Psoas muscle (tissue), 8 donors: ENCODE results near the gene TMEM150A. TPM values are rescaled to one million over a fixed set of nuclear protein-coding genes. Genes with fewer than 3 reads are reported as not detected.
A peak's percentile ranks its signal among the peaks of the same experiment; 100 is the strongest.

Experiments
- ATAC-seq, 4 donors: fragments of 200-7000 bp; cut with Tn5 transposase; one replicate each; pipeline ENCODE4 v1.9.1; 2020; ENCODE audit warnings: moderate library complexity in 3 of 4, mild to moderate bottlenecking in 2 of 4
- DNase-seq, 2 donors: peaks; one replicate each; pipeline ENCODE4 v3.0.0-alpha.2; 2020
- H3K27ac ChIP-seq: fragments of 200-600 bp; one replicate; pipeline ENCODE4 v1.8.0; 2022
- H3K27me3 ChIP-seq, 3 donors: fragments of 200-600 bp in 1 of 3; one replicate each; pipeline versions ENCODE4 v1.6.1 to v1.8.0; 2013 to 2022; ENCODE audit warnings: low read length in 2 of 3, mild to moderate bottlenecking in 2 of 3, moderate library complexity in 1 of 3; ENCODE audit not compliant: insufficient read depth in 3 of 3
- H3K36me3 ChIP-seq, 2 donors: fragments of 200-600 bp in 1 of 2; one replicate each; pipeline versions ENCODE4 v1.6.1 to v1.8.0; 2013 to 2022; ENCODE audit warnings: low read depth in 1 of 2, mild to moderate bottlenecking in 1 of 2, moderate library complexity in 1 of 2; ENCODE audit not compliant: insufficient read depth in 1 of 2
- H3K4me1 ChIP-seq: fragments of 200-600 bp; one replicate; pipeline ENCODE4 v1.8.0; 2022
- H3K4me3 ChIP-seq: fragments of 200-600 bp; one replicate; pipeline ENCODE4 v1.8.0; 2022; ENCODE audit warnings: mild to moderate bottlenecking
- H3K9me3 ChIP-seq: fragments of 200-600 bp; one replicate; pipeline ENCODE4 v1.8.0; 2022
- WGBS, 3 donors: extraction: QIAGEN DNeasy Blood & Tissue Kit; methylation state at CpG; one replicate each; pipeline versions ENCODE4 v1.1.6 to v1.1.7; 2013; 5-methylcytosine and 5-hydroxymethylcytosine counted together
- intact Hi-C, 2 donors: fragments of 100-400 bp; cut with DNase I; formaldehyde crosslinking; loops; one replicate each; pipeline versions ENCODE4 v1.11.0 to v1.14.2; 2022
- polyA plus RNA-seq, 3 donors: library from polyadenylated mRNA; stranded (reverse); fragments of 200-250 nt; gene quantifications; one replicate each; pipeline ENCODE4 v1.2.3, GENCODE V29; 2013
- total RNA-seq, 4 donors: library from RNA; stranded (reverse); fragmentation: NEBNext Ultra II Directional in 2 of 4; extraction: Animal tissue kit (Norgen Biotek cat#: 25700) in 2 of 4; gene quantifications; one replicate each; pipeline versions ENCODE4 v1.2.1 to v1.2.4, GENCODE V29; 2021 to 2023
- TF ChIP-seq, protein P1 (sequence below): fragments of 200-600 bp; IDR thresholded peaks from one replicate; pipeline ENCODE4 v1.8.0; 2022; ENCODE audit warnings: antibody characterized with exemption
- donor health status: healthy with polysubstance abuse.
- donor health status: DM: no; HTN: no; CAD: no; lungs with moderate emphysema.
- donor health status: Bipolar disorder and iron deficiency.
- donor health status: healthy.
- donor health status: DM: yes; HTN: yes; CAD: no.
- donor health status: DM: no; HTN: no; CAD: no.
- donor health status: DM: no; HTN: no; CAD: no.
- donor health status: DM: yes; HTN: yes; CAD: no.

Gene TMEM150A
- total and polyA plus RNA-seq, 7 donors, result 17.4 to 82.6 (median 33.8) TPM

DNA sequence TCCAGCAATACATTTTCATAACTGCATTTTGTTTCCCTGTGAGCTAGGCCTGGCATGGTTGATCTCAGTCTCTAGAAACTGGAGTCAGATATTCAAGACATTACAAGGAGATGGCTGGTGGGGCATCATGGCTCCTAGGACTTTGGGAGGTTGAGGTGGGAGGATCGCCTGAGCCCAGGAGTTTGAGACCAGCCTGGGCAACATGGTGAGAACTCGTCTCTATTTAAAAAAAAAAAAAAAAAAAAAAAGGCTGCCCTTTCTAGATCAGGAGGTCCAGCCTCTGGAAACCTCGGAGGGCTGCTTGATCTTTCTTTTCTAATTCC lies 25.5 kb downstream of the TMEM150A start:
- intact Hi-C loops, result no loop called here
- Histone ChIP-seq H3K4me3 (peak overlapping the region; percentile 51), H3K27ac (peak overlapping the region; percentile 73)

DNA sequence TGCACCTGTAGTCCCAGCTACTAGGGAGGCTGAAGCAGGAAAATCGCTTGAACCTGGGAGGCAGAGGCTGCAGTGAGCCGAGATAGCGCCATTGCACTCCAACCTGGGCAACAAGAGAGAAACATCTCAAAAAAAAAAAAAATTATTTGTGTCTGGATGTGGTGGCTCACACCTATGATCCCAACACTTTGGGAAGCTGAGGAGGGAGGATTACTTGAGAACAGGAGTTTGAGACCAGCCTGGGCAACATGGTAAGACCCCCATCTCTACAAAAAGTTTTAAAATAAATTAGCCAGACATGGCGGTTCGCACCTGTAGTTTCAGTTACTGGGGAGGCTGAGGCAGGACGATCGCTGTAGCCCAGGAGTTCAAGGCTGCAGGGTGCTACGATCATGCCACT lies 26.8 kb downstream of the TMEM150A start:
- 85 to 93% (median 93%) methylated on average over 8 of the region's 8 CpGs for WGBS, 3 donors
- no peaks in the 10 kb centered on the region for H3K36me3 ChIP-seq
- H3K27ac ChIP-seq, result no peak overlapping the region
- TF ChIP-seq, protein P1, sequence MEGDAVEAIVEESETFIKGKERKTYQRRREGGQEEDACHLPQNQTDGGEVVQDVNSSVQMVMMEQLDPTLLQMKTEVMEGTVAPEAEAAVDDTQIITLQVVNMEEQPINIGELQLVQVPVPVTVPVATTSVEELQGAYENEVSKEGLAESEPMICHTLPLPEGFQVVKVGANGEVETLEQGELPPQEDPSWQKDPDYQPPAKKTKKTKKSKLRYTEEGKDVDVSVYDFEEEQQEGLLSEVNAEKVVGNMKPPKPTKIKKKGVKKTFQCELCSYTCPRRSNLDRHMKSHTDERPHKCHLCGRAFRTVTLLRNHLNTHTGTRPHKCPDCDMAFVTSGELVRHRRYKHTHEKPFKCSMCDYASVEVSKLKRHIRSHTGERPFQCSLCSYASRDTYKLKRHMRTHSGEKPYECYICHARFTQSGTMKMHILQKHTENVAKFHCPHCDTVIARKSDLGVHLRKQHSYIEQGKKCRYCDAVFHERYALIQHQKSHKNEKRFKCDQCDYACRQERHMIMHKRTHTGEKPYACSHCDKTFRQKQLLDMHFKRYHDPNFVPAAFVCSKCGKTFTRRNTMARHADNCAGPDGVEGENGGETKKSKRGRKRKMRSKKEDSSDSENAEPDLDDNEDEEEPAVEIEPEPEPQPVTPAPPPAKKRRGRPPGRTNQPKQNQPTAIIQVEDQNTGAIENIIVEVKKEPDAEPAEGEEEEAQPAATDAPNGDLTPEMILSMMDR, result no peak
- no peak overlapping the region for H3K4me3 ChIP-seq
- intact Hi-C loops, result no loop called here
- no peak for DNase-seq
- no peaks in the 10 kb centered on the region for H3K27me3 ChIP-seq
- ATAC-seq, result no peak
- H3K9me3 ChIP-seq, result no peaks in the 10 kb centered on the region
- H3K4me1 ChIP-seq, result peaks cover 26% of the 10 kb centered on the region

More for the DNA sequence above, 25.5 kb downstream of the TMEM150A start:
- Histone ChIP-seq H3K4me1 (peaks cover 26% of the 10 kb centered on the region), H3K27me3 (no peaks in the 10 kb centered on the region), H3K9me3 (no peaks in the 10 kb centered on the region), H3K36me3 (no peaks in the 10 kb centered on the region)
- WGBS, 3 donors, result 56 to 79% (median 78%) methylated on average over 3 of the region's 3 CpGs
- DNase-seq (peak in 1 of 2 donors; percentile 6), ATAC-seq (no peak)
- TF ChIP-seq, protein P1, result no peak

DNA sequence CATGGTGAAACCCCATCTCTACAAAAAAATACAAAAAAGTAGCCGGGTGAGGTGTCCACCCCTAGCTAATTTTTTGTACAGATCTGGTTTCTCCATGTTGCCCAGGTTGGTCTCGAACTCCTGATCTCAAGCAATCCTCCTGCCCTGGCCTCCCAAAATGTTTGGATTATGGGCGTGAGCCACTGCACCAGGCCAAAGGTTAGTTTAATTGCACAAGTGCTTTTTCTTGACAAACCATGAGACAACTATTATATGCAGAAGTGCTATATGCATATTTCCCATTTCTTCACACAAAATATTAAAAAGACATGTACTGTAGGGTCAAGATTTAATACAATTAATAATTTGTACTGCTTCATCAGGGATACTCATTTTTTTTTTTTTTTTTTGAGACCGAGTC lies 36.2 kb downstream of the TMEM150A start:
- Histone ChIP-seq H3K4me3 (no peak overlapping the region), H3K27ac (no peak overlapping the region), H3K9me3 (no peaks in the 10 kb centered on the region), H3K36me3 (no peaks in the 10 kb centered on the region), H3K27me3 (no peaks in the 10 kb centered on the region), H3K4me1 (no peaks in the 10 kb centered on the region)
- DNase-seq (no peak), ATAC-seq (no peak)
- TF ChIP-seq, protein P1, result no peak
- intact Hi-C loops, result no loop called here
- 73 to 87% (median 73%) methylated on average over 4 of the region's 4 CpGs for WGBS, 3 donors

DNA sequence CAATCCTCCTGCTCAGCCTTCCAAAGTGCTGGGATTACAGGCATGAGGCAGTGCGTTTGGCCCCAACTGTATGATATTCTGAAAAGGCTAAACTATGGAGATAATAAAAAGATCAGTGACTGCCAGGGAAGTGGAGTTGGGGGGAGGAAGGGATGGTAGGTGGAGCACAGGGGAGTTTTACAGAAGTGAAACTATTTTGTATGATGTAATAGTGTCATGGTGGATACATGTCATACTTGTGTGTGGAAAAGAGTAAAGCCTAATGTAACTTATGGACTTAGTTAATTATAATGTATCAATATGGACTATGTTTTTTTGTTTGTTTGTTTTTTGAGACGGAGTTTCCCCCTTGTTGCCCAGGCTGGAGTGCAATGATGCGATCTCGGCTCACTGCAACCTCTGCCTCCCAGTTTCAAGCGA lies 38.3 kb downstream of the TMEM150A start:
- Histone ChIP-seq H3K9me3 (no peaks in the 10 kb centered on the region), H3K36me3 (peaks cover under 1 to 5% of the 10 kb centered on the region in 2 donors), H3K27ac (no peak overlapping the region), H3K27me3 (no peaks in the 10 kb centered on the region), H3K4me3 (no peak overlapping the region), H3K4me1 (peaks cover 12% of the 10 kb centered on the region)
- intact Hi-C loops, result loop anchor here (5.0 kb wide), 1 partner anchor 33 kb away; the partner anchor contains the start of gene RNF181 (in 2 of the 2)
- WGBS, 3 donors, result 82 to 87% (median 85%) methylated on average over 5 of the region's 5 CpGs
- TF ChIP-seq, protein P1, result no peak
- DNase-seq (no peak), ATAC-seq (no peak)
